Thoracic aorta (tissue), 2 donors: ENCODE measurements around the gene RPGR. TPM values are rescaled to one million over a fixed set of nuclear protein-coding genes. Genes with fewer than 3 reads are reported as not detected.

ENCODE experiments used
- ATAC-seq: fragments of 150-250 bp; one replicate; pipeline ENCODE4 v1.8.0; 2017; ENCODE audit warnings: low read depth; ENCODE audit not compliant: insufficient number of reproducible peaks, low FRiP score
- DNase-seq: peaks from one replicate; pipeline ENCODE4 v3.0.0-alpha.2; 2020; ENCODE audit warnings: low spot score
- H3K27ac ChIP-seq, 2 donors: fragments of 200-600 bp; sonication (generic); 1 replicate in 1 of 2; 2 replicates in 1 of 2; pipeline ENCODE4 v1.5.1; 2016; ENCODE audit warnings: mild to moderate bottlenecking in 2 of 2, moderate library complexity in 2 of 2
- H3K27me3 ChIP-seq: fragments of 200-600 bp; sonication (generic); replicated peaks from 2 replicates; pipeline ENCODE4 v1.6.0; 2016; ENCODE audit warnings: mild to moderate bottlenecking; ENCODE audit not compliant: insufficient read depth
- H3K36me3 ChIP-seq: fragments of 200-600 bp; sonication (generic); one replicate; pipeline ENCODE4 v1.5.1; 2016
- H3K4me1 ChIP-seq, 2 donors: fragments of 200-600 bp; sonication (generic); 1 replicate in 1 of 2; 2 replicates in 1 of 2; pipeline versions ENCODE4 v1.5.1 to v1.6.0; 2016; ENCODE audit warnings: low read depth in 2 of 2, mild to moderate bottlenecking in 1 of 2; ENCODE audit not compliant: control insufficient read depth in 1 of 2
- H3K4me3 ChIP-seq: fragments of 200-600 bp; sonication (generic); 2 replicates; pipeline ENCODE4 v1.5.1; 2016; ENCODE audit warnings: mild to moderate bottlenecking
- H3K9me3 ChIP-seq: fragments of 200-600 bp; sonication (generic); 2 replicates; pipeline ENCODE4 v1.5.1; 2016
- CTCF ChIP-seq: fragments of 200-600 bp; sonication (generic); IDR thresholded peaks from one replicate; pipeline ENCODE4 v1.5.1; 2019; ENCODE audit warnings: antibody characterized with exemption
- total RNA-seq, 2 donors: library from RNA; depleted of rRNA; stranded (reverse); fragments of >200 nt; gene quantifications; one replicate each; pipeline versions ENCODE4 v1.1.0 to v1.2.3, GENCODE V29; 2016

Gene RPGR
- total RNA-seq, 2 donors from 2014 or later = 12.6 to 37.2 TPM

- no peak overlapping the region for H3K4me3 ChIP-seq
- DNase-seq (no peak), ATAC-seq (no peak)
- no peaks in the 10 kb centered on the region for H3K4me1 ChIP-seq
- H3K36me3 ChIP-seq = no peaks in the 10 kb centered on the region
- no peaks in the 10 kb centered on the region for H3K27me3 ChIP-seq
- no peaks in the 10 kb centered on the region for H3K9me3 ChIP-seq
- TF ChIP-seq CTCF = no peak
- H3K27ac ChIP-seq = no peak overlapping the region
These were observed 48.6 kb downstream of the RPGR start for GRCh38 chrX:38278682-38279081.

- H3K36me3 ChIP-seq = no peaks in the 10 kb centered on the region
- TF ChIP-seq CTCF = no peak
- DNase-seq = no peak
These were observed 49.5 kb downstream of the RPGR start for GRCh38 chrX:38277802-38278201.

GRCh38 chrX:38277136-38277535 is 50.2 kb downstream of the RPGR start:
- Histone ChIP-seq H3K27me3 (no peaks in the 10 kb centered on the region), H3K4me3 (no peak overlapping the region), H3K9me3 (no peaks in the 10 kb centered on the region), H3K36me3 (no peaks in the 10 kb centered on the region), H3K4me1 (no peaks in the 10 kb centered on the region), H3K27ac (no peak overlapping the region)
- DNase-seq (no peak), ATAC-seq (no peak)
- TF ChIP-seq CTCF = no peak

More at GRCh38 chrX:38277802-38278201, 49.5 kb downstream of the RPGR start:
- Histone ChIP-seq H3K27me3 (no peaks in the 10 kb centered on the region), H3K27ac (no peak overlapping the region), H3K4me1 (no peaks in the 10 kb centered on the region), H3K4me3 (no peak overlapping the region), H3K9me3 (no peaks in the 10 kb centered on the region)
- ATAC-seq = no peak

GRCh38 chrX:38276089-38276488 is 51.2 kb downstream of the RPGR start:
- Histone ChIP-seq H3K4me1 (no peaks in the 10 kb centered on the region), H3K27me3 (no peaks in the 10 kb centered on the region), H3K36me3 (no peaks in the 10 kb centered on the region), H3K9me3 (no peaks in the 10 kb centered on the region), H3K27ac (no peak overlapping the region), H3K4me3 (no peak overlapping the region)
- ATAC-seq (no peak), DNase-seq (no peak)
- TF ChIP-seq CTCF = no peak

- DNase-seq (no peak), ATAC-seq (no peak)
- Histone ChIP-seq H3K27me3 (no peaks in the 10 kb centered on the region), H3K4me3 (no peak overlapping the region), H3K4me1 (no peaks in the 10 kb centered on the region), H3K9me3 (no peaks in the 10 kb centered on the region), H3K36me3 (no peaks in the 10 kb centered on the region), H3K27ac (no peak overlapping the region)
- no peak for TF ChIP-seq CTCF
These were observed 51.7 kb downstream of the RPGR start for GRCh38 chrX:38275615-38276014.
